ENCODE measurements around the gene OR2S2. TPM values are rescaled to one million over a fixed set of nuclear protein-coding genes. Genes with fewer than 3 reads are reported as not detected.

OR2S2 gene
- total RNA-seq, 1 experiment from 2014 or later = not detected

- TF ChIP-seq ZNF423 (CRISPR knock-in tag; IDR thresholded peaks at IDR 0.05) = no peak
- no peak for TF ChIP-seq MAX (CRISPR knock-in tag; IDR thresholded peaks at IDR 0.05)
- no peak for TF ChIP-seq AFF4 (CRISPR knock-in tag; IDR thresholded peaks at IDR 0.05; ENCODE audit: borderline replicate concordance)
- TF ChIP-seq NFYB (CRISPR knock-in tag; conservative IDR thresholded peaks at IDR 0.05; ENCODE audit: low read depth) = no peak
- TF ChIP-seq FOXK1 (CRISPR knock-in tag; IDR thresholded peaks at IDR 0.05) = no peak
- no peak for TF ChIP-seq ZNF281 (CRISPR knock-in tag; IDR thresholded peaks at IDR 0.05)
- TF ChIP-seq PRDM15 (CRISPR knock-in tag; IDR thresholded peaks at IDR 0.05) = no peak
- no peak for TF ChIP-seq MYBL2 (CRISPR knock-in tag; IDR thresholded peaks at IDR 0.05)
- no peak for TF ChIP-seq ZNF317 (CRISPR knock-in tag; IDR thresholded peaks at IDR 0.05; ENCODE audit: borderline replicate concordance, low read depth)
- TF ChIP-seq NR2C2 (CRISPR knock-in tag; IDR thresholded peaks at IDR 0.05) = no peak
- no peak for TF ChIP-seq GTF2I (CRISPR knock-in tag; conservative IDR thresholded peaks at IDR 0.05)
- no peak for TF ChIP-seq ZSCAN18 (CRISPR knock-in tag; IDR thresholded peaks at IDR 0.05)
- TF ChIP-seq USF1 (CRISPR knock-in tag; IDR thresholded peaks at IDR 0.05) = no peak
- no peak for TF ChIP-seq ZNF512 (CRISPR knock-in tag; IDR thresholded peaks at IDR 0.05; ENCODE audit: borderline replicate concordance)
- CTCF ChIA-PET = interaction anchor here (0.6 to 2.3 kb wide), 7 partner anchors 9 to 156 kb away, joined by 3 to 6 read pairs (median 5); no protein-coding TSS in a partner anchor
- POLR2A ChIA-PET = no interaction called here
- peaks cover 64% of the 10 kb centered on the region for H3K27me3 Mint-ChIP-seq (ENCODE audit: low read depth)
- no peak; the same call in 1 of the 2 replicates for ATAC-seq
- peaks cover 2% of the 10 kb centered on the region; the same call in 1 of the 2 replicates for H3K36me3 Mint-ChIP-seq
- H3K4me1 Mint-ChIP-seq = peaks cover 2% of the 10 kb centered on the region; the same call in 1 of the 2 replicates
- no peak overlapping the region for H3K27ac Mint-ChIP-seq
- DNase-seq (ENCODE audit: low spot score) = no peak
- H3K9me3 Mint-ChIP-seq = peaks cover 18% of the 10 kb centered on the region
- no peak overlapping the region for H3K4me3 Mint-ChIP-seq
Measured at GRCh38 chr9:35940458-35941407, 17.2 kb downstream of the OR2S2 start.

All from WTC11 (cell line).